NCI-H1417 (cell line): Measurements from ENCODE around the gene CTBP1.

Source experiments
- DNase-seq, 3 experiments: peaks; one replicate each; lab custom pipeline; 2025; lab: John Stamatoyannopoulos, UW

Gene CTBP1

DNA sequence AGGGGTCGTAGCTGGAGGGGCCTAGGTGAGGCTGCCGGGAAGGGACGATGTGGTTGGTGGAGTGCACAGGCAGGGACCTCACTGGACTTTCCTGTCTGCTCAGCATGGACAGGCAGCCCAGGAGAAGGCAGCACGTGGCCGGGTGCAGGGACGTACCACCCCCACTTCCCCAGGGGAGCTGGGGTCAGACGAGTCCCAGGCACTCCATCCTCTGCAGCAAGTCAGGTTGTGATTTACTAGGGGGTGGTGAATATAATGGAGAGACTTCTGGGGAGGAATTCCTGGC is 1.5 kb upstream of the CTBP1 start:
- DNase-seq = peak in 1 of 3 experiments; percentile 33

DNA sequence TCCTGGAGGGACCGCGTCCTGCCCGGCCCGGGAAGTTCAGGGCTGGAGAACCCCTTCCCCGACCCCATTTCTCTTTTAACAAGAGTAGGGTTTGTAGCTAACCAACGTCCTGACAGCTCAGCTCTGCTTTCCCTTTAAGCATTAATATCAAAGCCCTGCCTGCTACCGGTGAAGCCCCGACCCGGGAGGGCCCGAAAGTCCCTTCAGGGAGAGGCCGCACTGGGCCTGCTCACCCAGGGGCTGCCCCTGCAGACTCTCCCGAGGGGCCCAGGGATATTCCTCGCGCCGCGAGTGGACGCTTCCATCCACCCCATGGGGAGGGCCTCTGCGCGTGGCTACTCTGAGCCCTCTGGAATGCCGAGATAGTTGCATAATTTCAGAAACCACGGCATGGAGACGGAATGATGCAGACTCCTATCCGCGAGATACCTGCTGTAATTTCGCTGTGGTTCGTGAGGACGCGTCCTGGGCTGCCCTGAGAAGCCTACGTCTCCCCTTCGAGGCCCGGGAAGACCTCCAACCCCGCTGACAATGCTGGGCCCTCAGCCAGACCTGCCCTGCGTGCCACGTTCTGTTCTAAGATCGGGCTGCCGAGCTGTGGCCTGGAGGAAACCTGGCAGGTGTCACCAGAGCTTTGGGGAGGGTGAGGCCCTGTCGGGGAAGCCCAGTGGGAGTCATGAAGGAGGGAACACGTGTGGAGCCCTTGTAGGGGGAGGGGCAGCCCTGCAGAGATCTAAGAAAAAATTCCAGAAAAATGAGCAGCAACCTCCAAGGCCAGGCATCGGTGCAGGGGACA is 999 bp upstream of the CTBP1 start:
- peak in 2 of 3 experiments; percentile 61 to 68 for DNase-seq

DNA sequence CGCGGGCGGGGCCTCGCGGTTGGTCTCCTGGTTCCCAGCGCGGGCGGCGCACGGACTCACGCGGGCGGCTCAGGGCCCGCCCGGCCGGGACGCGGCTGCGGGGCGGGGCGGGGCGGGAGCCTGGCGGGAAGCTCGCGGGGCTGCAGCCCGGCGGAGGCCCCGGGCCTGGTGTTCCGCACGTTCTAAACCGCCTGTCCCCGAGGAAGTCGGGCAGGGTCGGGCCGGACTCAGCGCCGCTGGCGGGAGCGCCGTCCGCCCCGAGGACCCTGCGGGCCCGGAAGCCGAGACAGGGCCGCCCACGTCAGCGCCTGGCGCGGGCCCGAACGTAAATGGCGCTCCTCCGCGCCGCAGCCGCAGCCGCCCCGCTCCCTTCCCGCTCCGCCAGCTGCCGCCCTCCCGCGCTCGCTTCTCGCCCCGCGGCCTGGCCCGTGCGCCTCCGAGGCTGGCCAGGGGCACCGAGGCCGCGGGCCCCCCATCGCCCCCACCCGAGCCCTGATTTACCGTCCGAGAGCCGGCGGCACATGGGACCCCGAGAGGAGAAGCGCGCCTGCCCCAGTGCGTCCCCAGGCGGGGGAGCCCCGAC is 309 bp upstream of the CTBP1 start:
- DNase-seq = peak; percentile 84 to 95 (median 85)

DNA sequence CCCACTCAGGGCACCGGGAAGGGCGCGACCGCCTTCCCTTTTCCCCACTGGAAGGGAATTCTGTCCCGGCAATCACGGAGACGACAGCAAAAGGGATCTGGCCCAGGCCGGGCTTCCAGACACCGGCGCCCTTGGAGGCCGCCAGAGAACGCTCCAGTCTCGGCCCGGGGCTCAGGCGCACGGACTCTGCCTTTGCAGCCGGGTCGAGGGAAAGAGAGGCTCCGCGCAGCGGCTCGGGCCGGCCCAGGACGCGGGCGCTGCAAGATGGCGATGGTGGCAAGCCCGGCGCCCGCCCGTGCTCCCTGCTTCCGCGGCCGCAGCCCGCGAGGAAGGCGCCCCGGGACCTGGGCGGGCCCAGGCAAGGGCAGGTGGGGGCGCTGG is 1.1 kb downstream of the CTBP1 start:
- no peak for DNase-seq

DNA sequence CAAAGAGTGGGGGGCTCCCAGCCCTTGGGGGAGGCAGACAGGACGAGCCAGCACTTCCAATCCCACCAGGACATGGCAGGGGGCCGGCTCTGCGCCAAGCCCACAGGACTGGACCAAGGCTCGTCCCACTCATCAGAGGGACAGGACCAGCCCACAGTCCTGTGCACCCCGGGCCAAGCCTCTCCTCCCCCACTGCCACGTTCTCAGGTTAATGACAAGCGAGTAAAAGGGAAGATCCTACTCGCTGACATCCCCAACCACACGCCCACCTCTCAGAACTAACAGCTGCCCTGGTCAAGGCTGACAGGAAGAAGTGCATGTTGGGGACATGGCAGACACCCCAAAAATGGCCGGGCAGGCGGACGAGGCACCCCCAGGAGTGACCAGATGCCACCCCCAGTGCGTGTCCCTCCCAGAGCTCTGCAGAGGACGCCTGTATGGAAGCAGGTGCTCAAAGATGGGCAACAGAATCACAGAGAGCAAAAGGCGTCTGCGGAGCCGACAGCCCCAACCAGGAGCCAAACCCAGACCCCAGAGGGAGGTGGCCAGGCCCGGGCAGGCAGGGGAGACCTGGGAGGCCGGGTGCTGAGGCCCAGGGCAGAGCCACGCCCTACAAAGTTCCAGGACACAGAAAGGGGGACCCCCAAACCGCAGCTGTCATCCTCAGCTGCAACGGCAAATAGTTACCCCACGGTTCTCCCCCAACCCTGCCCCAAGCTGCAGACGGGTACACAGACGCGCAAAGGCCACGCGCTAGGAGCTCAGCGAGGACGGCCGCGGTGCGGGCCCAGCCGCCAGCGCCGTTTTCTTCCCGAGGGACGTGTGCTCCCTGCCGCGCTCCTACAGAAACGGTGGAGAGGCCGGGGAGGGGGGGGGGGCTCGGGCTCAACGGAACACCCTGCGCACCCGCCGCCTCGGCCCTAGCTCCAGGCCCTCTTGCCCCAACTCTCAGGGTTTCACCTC is 1.7 kb downstream of the CTBP1 start:
- DNase-seq = peak in 1 of 3 experiments; percentile 57

DNA sequence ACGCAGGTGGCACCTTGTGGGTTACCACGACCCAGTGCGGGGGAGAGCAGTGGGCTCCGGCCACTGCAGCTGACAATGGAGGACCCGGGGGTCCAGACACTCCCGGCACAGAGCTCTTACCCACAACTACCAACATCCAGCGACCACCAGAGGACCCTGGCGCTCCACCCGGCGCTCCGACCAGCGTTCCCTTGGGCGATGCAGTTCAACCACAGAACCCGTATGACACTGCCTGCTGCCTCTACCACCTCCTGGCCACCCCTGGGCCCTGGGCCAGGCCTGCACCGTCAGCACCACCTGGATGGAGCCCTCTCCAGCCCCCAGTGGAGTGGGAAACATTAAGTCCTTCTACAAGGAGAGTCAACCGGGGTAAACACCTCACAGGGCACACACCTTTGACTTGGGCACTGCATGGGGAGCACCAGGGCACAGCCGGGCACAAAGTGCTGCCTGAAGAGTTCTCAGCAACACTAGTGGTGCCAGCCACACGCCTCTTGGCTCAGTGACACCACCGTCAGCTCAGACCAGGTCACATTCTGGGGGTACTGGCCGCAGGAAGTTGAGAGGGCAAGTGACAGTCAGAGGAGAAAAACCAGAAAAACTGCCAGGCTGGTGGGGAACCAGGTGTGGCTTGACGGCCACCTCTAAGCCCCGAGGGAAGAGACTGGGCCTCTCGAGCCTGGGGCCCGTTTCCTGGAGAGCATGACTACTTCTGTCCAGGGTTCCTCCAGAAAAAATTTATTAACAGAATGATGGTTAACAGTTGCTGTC is 2.6 kb downstream of the CTBP1 start:
- DNase-seq = no peak

DNA sequence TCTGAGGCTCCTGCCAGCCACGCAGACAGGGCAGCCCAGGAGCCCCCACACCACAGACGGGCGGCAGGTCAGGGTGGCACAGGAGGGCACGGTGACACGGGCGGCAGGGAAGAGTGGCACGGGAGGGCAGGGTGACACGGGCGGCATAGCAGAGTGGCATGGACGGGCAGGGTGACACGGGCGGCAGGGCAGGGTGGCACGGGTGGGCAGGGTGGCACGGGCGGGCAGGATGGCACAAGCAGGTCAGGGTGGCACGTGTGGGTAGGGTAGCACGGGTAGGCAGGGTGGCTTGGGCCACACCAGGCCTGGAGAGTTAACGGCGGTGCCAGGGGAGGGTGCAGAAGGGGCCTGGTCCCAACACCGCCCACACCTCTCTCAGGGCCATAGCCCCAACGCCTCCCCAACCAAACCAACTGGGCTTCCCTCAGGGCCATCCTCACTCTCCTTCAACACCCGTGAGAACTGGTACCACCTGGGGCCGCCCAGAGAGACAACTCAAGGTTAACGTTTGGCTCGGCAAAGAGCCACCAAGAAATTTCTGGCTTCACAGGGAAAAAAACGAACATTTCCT is 3.4 kb downstream of the CTBP1 start:
- no peak for DNase-seq

DNA sequence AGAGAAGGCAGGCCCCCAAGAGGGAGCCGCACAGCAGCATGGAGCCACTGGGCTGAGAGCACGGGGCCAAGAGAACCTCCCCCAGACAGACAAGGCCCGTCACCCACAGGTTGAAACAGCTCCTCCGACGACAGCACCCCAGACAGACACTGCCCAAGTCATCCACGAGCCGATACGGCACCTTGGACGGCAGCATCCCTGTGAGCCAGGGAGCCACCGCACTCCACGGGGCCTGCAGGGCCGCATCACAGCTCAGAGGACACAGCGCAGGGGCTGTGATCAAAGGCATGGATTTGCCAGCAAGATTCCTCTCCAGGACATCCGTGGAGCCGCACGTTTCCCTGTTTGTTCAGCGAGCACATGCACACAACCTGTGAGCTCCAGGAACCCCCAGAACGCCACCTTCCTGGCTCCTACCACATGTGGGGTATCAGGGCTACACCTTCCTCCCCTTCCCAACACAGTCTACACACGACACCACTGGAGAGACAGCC is 3.9 kb downstream of the CTBP1 start:
- DNase-seq = no peak

DNA sequence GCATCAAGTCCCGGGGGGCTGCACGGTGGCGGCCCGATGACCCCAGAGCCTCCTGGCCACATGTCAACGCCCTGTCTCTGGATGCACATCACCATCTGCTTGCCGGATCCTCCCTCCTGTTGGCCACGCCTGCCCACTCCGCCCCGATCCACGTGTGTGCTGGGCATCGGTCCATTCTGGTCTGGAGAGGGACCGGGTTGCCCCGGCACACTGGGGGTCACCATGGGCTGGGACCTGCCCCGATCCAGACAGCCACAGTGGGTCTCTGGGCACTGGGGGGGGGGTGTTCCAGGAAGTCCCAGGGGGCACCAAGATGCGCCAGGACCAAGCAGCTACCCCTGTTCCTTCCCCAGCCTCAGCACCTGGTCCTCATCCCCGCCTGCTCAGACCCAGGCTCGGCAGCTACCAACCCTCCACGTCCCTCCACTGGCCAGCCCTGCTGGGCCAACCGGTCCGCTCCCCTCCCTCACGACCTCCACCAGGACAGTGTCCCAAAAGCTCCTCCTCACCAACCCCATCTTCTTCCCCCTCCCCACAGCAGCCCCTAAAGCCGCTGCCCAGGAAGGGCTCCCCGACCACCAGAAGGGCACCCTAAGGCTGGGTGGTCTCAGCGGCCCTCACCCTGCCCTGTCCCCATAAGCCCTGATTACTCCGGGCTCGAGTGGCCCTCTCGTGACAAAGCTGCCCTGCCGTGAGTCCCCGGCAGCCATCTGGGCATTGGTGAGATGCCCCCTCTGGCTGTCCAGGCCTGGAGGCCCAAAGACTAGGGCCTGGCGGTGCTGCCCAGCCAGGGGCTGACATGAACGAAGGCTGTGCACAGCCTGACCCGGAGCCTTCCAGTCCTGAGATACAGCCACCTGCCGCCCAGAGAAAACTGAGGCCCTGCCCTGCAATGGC is 4.6 kb downstream of the CTBP1 start:
- DNase-seq = no peak

DNA sequence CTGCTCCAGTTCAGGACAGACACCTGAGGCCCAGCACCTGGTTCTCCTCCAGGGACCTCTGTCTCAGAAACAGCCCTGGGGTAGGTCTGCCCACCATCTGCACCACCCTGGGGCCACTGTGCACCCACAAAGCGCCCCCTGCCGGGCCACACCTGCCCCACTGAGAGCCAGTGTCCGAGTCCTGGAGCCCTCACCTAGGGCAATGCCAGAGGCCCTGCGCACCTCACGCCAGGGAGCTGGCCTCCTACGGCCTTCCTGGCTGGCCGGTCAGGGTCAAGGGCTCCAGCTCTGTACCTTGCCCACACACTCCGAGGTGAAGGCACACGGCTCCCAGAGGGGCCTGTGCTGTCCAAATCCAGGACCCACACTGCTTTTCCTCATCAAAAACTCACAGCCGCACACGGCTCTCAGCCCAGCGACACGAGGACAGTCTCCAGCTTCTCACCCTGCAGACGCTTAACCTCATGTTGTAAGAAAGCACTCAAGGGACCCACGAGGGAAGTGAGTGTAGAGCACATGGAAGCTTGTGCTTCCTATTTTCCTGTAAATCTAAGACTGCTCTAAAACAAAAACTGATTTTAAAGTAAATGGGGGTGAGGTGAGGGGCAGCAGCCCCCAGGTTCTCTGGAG is 5.4 kb downstream of the CTBP1 start:
- no peak for DNase-seq

DNA sequence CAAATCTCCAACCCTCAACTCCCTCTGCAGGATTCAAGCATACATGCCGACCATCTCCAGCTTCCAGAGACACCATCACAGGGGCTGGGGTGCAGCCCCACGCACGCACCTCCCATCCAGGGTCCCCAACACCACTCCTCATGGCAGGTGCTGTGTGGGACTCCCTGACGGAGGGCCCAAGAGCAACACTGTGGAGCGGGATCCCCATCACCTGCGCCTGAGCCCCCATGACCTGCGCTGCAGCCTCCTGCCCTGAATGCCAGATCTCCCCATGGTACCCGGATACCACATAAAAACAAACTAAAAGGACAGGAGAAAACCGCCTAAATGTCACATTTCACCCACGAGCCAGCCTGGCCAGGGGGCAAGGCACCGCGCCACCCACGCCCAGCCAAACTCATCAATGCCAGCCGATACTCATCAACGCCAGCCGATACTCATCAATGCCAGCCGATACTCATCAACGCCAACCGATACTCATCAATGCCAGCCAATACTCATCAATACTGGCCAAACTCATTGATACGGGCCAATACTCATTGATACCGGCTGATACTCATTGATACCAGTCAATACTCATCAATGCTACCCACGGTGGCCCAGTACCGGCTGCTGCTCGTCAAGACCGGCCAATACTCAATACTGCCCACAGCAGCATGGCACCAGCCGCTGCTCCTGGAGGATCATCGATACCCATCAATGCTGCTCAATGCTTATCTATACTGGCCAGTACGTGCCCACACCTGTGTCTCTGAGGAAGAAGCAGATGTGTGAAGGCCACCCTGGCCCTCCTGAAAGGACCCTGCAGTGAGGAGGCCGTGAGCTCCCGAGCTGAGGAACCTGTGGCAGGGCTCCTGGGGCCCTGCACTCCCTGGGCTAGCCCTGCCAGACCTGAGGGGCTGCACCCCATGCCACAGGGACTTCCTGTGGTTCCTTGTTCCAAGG is 6.2 kb downstream of the CTBP1 start:
- DNase-seq = no peak

DNA sequence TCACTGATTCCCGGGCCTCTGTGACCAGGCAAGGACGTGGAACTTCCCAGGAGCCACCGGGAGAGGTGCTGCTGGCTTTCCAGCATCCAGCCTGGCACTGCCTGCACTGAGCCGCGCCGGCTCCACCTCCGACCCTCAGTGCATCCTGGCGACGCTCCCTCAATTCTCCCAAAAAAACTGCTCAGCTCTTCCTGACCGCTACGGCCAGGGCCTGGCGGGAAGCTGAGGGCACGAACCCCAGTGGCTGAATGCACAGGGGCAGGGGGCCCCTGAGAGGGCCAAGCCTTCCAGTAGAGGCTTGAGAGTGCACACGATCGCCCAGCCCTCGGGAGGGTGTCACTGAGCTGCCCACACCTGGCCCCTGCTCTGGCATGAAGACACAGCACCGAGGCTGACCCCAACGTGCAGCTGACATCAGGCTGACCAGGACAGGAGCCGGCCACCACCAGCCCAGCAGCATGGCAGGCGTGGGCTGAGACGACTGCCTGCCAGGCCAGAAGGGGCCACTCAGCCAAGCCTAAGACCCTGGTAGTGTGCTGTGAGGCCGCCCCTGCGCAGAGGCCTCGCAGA is 6.9 kb downstream of the CTBP1 start:
- no peak for DNase-seq

DNA sequence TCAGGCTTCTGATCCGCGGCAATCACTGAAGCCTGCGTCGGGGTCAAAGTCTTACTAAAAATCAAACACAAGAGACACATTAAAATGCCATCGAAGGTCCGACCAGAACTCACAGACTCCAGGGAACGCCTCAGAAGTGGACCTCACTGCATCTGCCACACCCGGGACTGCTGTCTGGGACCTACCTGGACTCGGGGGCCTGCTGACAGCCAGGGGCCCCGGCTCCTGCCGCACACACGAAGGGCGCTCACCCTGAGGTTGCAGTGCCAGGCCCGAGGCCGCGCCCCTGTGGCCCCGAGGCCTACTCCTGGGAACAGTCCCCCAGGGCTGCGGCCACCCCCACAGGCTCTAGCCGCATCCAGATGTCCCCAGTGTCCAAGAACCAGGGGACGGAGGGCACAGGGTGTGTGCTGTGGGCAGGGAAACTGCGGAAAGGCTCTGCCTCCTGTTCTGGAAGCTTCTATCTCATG is 7.4 kb downstream of the CTBP1 start:
- no peak for DNase-seq

DNA sequence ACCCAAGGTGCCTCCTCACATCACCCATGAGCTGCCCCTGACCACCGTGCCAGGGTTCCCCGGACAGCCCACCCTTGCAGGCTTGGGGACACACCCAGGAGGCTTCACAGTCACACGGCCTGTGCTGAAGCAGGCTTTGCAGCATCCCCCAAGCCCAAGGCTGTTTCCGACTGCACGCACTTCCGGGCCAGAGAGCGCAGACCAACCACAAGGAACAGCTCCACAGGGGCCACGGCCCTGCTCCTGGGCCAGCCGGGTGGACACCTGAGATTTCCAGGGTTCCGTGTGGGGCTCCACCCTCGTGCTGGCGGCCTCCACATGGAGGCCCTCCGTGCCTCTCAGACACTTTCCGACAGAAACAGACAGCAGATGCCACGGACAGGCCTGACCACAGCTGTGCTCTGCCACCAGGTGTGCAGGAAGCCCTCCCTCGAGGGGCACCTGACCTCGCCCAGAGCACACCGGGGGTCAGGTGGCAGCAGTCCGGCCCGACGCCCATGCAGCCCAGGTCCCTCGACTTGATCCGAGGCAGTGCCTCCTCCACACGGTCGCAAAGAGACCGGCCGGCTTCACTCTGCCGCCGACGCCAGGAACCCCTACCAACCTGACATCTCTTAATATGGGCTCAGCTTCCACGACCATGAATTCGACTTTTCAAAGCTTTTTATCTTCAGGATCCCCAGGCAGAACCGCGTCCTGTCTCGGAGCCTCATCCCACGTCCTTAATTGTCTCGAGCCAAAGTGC is 8.0 kb downstream of the CTBP1 start:
- DNase-seq = no peak

DNA sequence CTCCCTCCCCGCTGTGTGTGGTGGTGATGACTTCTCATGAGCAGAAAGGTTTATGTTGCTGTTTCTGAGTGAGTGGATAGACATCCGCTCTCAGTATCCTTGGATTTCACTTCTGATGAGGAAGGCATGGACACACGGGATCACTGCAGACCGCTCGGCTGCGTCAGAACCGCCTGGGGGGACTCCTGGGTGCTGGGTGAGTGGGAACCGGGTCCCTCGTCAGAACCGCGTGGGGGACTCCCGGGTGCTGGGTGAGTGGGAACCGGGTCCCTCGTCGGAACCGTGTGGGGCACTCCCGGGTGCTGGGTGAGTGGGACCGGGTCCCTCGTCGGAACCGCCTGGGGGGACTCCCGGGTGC is 9.0 kb downstream of the CTBP1 start:
- no peak for DNase-seq

DNA sequence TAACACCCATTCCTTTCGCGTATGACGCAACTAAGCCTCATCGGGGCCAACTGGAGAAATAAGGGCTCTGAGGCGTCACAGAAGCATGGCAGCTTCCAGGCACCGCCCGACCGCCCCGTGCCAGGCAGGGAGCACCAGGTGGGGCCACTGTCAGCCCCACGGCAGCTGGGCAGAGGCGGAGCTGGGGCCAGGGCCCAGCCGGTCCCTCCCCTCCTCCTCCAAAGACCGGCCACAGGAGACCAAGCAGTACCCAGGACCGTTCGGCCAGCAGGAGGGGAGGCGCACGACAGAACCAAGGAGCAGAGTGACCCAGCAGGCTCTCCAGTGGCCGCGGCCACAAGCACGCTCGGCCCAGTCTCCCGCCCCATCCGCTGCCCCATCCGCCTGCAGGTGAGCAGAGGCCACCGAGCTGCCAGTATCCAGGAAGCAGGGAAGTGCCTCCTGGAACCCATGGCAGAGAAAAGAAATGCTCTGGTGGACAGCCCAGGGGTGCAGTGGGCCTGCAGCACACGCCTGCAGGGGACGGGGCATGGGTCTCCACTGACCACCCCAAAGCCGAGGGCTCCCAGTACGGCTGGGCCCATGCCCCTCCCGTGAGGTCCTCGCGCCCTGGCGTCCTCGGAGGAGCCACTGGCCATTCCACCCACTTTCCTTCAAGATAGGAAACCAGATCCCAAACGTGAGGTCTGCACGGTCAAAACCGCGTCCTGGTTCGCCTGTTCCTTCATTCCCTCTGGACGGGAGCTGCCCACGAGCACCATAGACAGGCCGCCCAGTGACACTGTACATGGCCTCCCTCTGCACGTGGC is 9.6 kb downstream of the CTBP1 start:
- DNase-seq = no peak

DNA sequence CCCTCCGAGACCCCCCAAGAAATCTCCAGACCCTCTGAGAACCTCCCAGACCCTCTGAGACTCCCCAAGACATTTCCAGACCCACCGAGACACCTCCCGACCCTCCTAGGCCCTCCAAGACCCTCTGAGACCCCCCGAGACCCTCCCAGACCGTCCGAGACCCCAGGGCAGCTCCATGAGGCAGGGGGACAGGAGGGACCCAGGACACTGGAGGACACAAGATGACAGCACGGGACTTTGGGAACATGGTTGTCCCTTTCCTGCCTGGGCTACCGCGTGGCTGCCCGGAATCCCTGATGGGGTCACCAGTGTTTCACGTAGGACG is 10.3 kb downstream of the CTBP1 start:
- DNase-seq = no peak
